ENCODE measurements around the gene SLC6A17. TPM values are rescaled to one million over a fixed set of nuclear protein-coding genes. Genes with fewer than 3 reads are reported as not detected.
A peak's percentile ranks its signal among the peaks of the same experiment; 100 is the strongest.

Gene SLC6A17
- total RNA-seq, 1 donor from 2014 or later = 3.6 TPM

- peaks cover 21% of the 10 kb centered on the region for H3K27me3 ChIP-seq (ENCODE audit: insufficient read depth, low read length)
- no peak for FAIRE-seq
These were observed 39.2 kb upstream of the SLC6A17 start for GRCh38 chr1:110111081-110111480.

DNA sequence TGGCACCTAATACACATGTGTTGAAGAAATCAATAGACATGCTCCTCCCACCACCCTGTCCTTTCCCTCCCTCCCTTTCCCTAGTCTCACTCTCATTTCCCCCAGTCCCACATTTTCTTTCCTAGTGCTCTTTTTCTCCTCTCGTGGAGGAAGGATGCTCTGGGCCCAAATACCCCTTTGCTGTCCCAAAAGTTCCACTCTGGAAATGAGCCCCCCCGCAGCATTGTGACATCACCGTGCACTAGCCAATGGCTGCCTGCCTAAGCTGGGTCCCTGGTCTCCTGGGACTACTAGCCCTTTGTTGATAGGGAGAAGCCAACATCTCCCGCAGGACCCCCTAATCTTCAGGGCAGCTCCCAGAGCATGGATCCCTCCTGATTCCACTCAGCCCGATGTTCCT, 38.2 kb upstream of the SLC6A17 start, which contains the start of gene UBL4B:
Gene UBL4B, plus strand, starts transcription at position 301 of the 400 bp plus-strand sequence. Its CDS starts 92 bp downstream, at position 393.
- H3K9me3 Mint-ChIP-seq (ENCODE audit: unreplicated experiment) = no peaks in the 10 kb centered on the region
- FAIRE-seq = no peak
- Histone ChIP-seq H3K36me3 (ENCODE audit: insufficient read depth, low read length) (no peaks in the 10 kb centered on the region), H3K9ac (ENCODE audit: low read length) (no peak within 1 kb of the TSS), H3K27ac (ENCODE audit: low read depth, low read length) (no peak within 1 kb of the TSS), H3K4me2 (ENCODE audit: low read length) (no peak within 1 kb of the TSS), H3K4me3 (ENCODE audit: insufficient read depth, low read depth, low read length) (no peak within 1 kb of the TSS), H4K20me1 (ENCODE audit: insufficient read depth, low read length) (no peaks in the 10 kb centered on the region), H3K4me1 (ENCODE audit: insufficient read depth, low read length) (no peaks in the 10 kb centered on the region), H3K79me2 (ENCODE audit: insufficient read depth, low read length) (no peaks in the 10 kb centered on the region), H3K9me3 (ENCODE audit: insufficient read depth, low read depth, low read length) (no peaks in the 10 kb centered on the region), H2AFZ (ENCODE audit: low read depth, low read length) (no peak within 1 kb of the TSS), H3K27me3 (ENCODE audit: insufficient read depth, low read length) (peaks cover 21% of the 10 kb centered on the region)
- TF ChIP-seq CTCF (IDR thresholded peaks at IDR 0.05; ENCODE audit: insufficient read depth, low read depth, low read length) (no peak), EZH2 (IDR thresholded peaks at IDR 0.05; ENCODE audit: insufficient read depth, low read length) (no peak)
- H3K4me3 Mint-ChIP-seq (ENCODE audit: unreplicated experiment) = no peak within 1 kb of the TSS
- peaks cover 70% of the 10 kb centered on the region for H3K27me3 Mint-ChIP-seq (ENCODE audit: low read depth, unreplicated experiment)
- H3K4me1 Mint-ChIP-seq (ENCODE audit: low read depth, unreplicated experiment) = peaks cover 5% of the 10 kb centered on the region
- no peaks in the 10 kb centered on the region for H3K36me3 Mint-ChIP-seq (ENCODE audit: low read depth, unreplicated experiment)
- peak within 1 kb of the TSS; percentile 53 for H3K27ac Mint-ChIP-seq (ENCODE audit: unreplicated experiment)
- DNase-seq (ENCODE audit: low read depth) = no peak

More at GRCh38 chr1:110111081-110111480, 39.2 kb upstream of the SLC6A17 start:
- DNase-seq (ENCODE audit: low read depth) = no peak
- Histone ChIP-seq H3K4me3 (ENCODE audit: insufficient read depth, low read depth, low read length) (no peak overlapping the region), H3K4me1 (ENCODE audit: insufficient read depth, low read length) (no peaks in the 10 kb centered on the region), H3K79me2 (ENCODE audit: insufficient read depth, low read length) (no peaks in the 10 kb centered on the region), H3K36me3 (ENCODE audit: insufficient read depth, low read length) (no peaks in the 10 kb centered on the region), H3K9ac (ENCODE audit: low read length) (no peak overlapping the region), H2AFZ (ENCODE audit: low read depth, low read length) (no peak overlapping the region), H4K20me1 (ENCODE audit: insufficient read depth, low read length) (no peaks in the 10 kb centered on the region), H3K9me3 (ENCODE audit: insufficient read depth, low read depth, low read length) (no peaks in the 10 kb centered on the region), H3K4me2 (ENCODE audit: low read length) (no peak overlapping the region), H3K27ac (ENCODE audit: low read depth, low read length) (no peak overlapping the region)
- no peak for TF ChIP-seq EZH2 (IDR thresholded peaks at IDR 0.05; ENCODE audit: insufficient read depth, low read length)
- TF ChIP-seq CTCF (IDR thresholded peaks at IDR 0.05; ENCODE audit: insufficient read depth, low read depth, low read length) = no peak
- H3K4me1 Mint-ChIP-seq (ENCODE audit: low read depth, unreplicated experiment) = peaks cover 5% of the 10 kb centered on the region
- peaks cover 67% of the 10 kb centered on the region for H3K27me3 Mint-ChIP-seq (ENCODE audit: low read depth, unreplicated experiment)
- H3K36me3 Mint-ChIP-seq (ENCODE audit: low read depth, unreplicated experiment) = no peaks in the 10 kb centered on the region
- no peak overlapping the region for H3K27ac Mint-ChIP-seq (ENCODE audit: unreplicated experiment)
- no peaks in the 10 kb centered on the region for H3K9me3 Mint-ChIP-seq (ENCODE audit: unreplicated experiment)
- H3K4me3 Mint-ChIP-seq (ENCODE audit: unreplicated experiment) = no peak overlapping the region

DNA sequence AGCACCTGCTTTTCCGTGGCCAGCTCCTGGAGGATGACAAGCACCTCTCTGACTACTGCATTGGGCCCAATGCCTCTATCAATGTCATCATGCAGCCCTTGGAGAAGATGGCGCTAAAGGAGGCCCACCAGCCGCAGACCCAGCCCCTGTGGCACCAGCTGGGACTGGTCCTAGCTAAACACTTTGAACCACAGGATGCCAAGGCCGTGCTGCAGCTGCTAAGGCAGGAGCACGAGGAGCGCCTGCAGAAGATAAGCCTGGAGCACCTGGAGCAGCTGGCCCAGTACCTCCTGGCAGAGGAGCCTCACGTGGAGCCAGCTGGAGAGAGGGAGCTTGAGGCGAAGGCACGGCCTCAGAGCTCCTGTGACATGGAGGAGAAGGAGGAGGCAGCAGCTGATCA, 37.6 kb upstream of the SLC6A17 start:
- Histone ChIP-seq H3K27ac (ENCODE audit: low read depth, low read length) (no peak overlapping the region), H3K9ac (ENCODE audit: low read length) (no peak overlapping the region), H3K27me3 (ENCODE audit: insufficient read depth, low read length) (peaks cover 21% of the 10 kb centered on the region), H4K20me1 (ENCODE audit: insufficient read depth, low read length) (no peaks in the 10 kb centered on the region), H3K9me3 (ENCODE audit: insufficient read depth, low read depth, low read length) (no peaks in the 10 kb centered on the region), H3K4me3 (ENCODE audit: insufficient read depth, low read depth, low read length) (no peak overlapping the region), H2AFZ (ENCODE audit: low read depth, low read length) (no peak overlapping the region), H3K36me3 (ENCODE audit: insufficient read depth, low read length) (no peaks in the 10 kb centered on the region), H3K4me1 (ENCODE audit: insufficient read depth, low read length) (no peaks in the 10 kb centered on the region), H3K4me2 (ENCODE audit: low read length) (no peak overlapping the region), H3K79me2 (ENCODE audit: insufficient read depth, low read length) (no peaks in the 10 kb centered on the region)
- Mint-ChIP-seq H3K36me3 (ENCODE audit: low read depth, unreplicated experiment) (no peaks in the 10 kb centered on the region), H3K4me1 (ENCODE audit: low read depth, unreplicated experiment) (peaks cover 5% of the 10 kb centered on the region), H3K4me3 (ENCODE audit: unreplicated experiment) (no peak overlapping the region), H3K9me3 (ENCODE audit: unreplicated experiment) (no peaks in the 10 kb centered on the region), H3K27ac (ENCODE audit: unreplicated experiment) (peak overlapping the region; percentile 53), H3K27me3 (ENCODE audit: low read depth, unreplicated experiment) (peaks cover 64% of the 10 kb centered on the region)
- DNase-seq (ENCODE audit: low read depth) = no peak
- no peak for FAIRE-seq
- TF ChIP-seq CTCF (IDR thresholded peaks at IDR 0.05; ENCODE audit: insufficient read depth, low read depth, low read length) = no peak
- no peak for TF ChIP-seq EZH2 (IDR thresholded peaks at IDR 0.05; ENCODE audit: insufficient read depth, low read length)

Measured in astrocyte (in vitro differentiated cells and primary cell).